ENCODE results near the gene ZNF212.
"Not testable (repeated sequence)": the region's sequence is repeated elsewhere in the genome, so short reads cannot be mapped to it uniquely, and the experiment has no call there.

Gene ZNF212

GRCh38 chr7:149209518-149210269, 29.8 kb upstream of the ZNF212 start:
- Mint-ChIP-seq H3K4me3 (no peak overlapping the region), H3K9me3 (no peaks in the 10 kb centered on the region), H3K36me3 (ENCODE audit: low read depth) (peaks cover 52% of the 10 kb centered on the region), H3K27ac (peak overlapping the region; percentile 80), H3K27me3 (ENCODE audit: low read depth) (no peaks in the 10 kb centered on the region), H3K4me1 (ENCODE audit: low read depth) (peaks cover 13% of the 10 kb centered on the region)

DNA sequence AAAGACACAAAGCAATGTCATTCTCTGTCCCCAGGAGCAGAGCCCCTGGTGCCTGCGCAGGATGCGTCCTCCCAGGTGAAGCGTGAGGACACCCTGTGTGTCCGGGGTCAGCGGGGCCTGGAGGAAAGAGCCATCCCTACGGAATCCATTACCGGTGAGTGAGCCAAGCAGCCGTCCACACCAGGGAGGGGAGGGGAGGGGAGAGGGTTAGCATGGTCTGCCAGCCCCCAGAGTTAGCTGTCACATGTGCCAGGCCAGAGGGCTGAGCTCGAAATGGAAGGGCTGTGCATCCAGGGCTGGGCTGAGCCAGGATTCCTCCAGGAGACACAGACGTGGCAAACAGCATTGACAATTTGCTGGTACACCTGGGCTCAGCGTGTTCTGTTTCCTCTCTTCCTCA, 28.9 kb upstream of the ZNF212 start:
- H3K9me3 Mint-ChIP-seq = no peaks in the 10 kb centered on the region
- H3K4me3 Mint-ChIP-seq = no peak overlapping the region
- H3K36me3 Mint-ChIP-seq (ENCODE audit: low read depth) = peaks cover 50% of the 10 kb centered on the region
- peaks cover 11% of the 10 kb centered on the region for H3K4me1 Mint-ChIP-seq (ENCODE audit: low read depth)
- no peaks in the 10 kb centered on the region for H3K27me3 Mint-ChIP-seq (ENCODE audit: low read depth)
- H3K27ac Mint-ChIP-seq = no peak overlapping the region

- Mint-ChIP-seq H3K36me3 (ENCODE audit: low read depth) (peaks cover 49% of the 10 kb centered on the region), H3K4me1 (ENCODE audit: low read depth) (peaks cover 9% of the 10 kb centered on the region), H3K27me3 (ENCODE audit: low read depth) (no peaks in the 10 kb centered on the region), H3K4me3 (no peak overlapping the region), H3K27ac (no peak overlapping the region), H3K9me3 (no peaks in the 10 kb centered on the region)
Measured at GRCh38 chr7:149214020-149214720, 25.3 kb upstream of the ZNF212 start.

DNA sequence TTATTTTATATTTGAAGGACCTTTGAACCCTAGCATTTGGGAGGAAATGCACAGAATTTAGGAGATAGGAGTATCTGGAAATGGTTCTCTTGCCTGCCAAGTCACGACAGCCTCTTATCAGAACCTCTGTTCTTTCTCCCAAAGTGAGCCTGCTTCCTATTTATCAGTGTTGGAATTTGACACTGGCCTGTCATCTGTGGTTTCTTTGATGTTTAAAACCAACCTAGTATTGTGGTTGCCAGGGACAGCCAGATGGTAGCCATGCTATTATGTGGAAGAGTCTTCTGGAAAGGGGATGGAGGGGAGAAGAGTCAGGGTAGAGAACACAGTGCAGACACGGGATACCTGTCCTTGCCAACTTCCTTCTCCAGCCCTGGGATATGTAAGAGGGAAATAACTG, 23.0 kb upstream of the ZNF212 start:
- Mint-ChIP-seq H3K27ac (no peak overlapping the region), H3K36me3 (ENCODE audit: low read depth) (peaks cover 47% of the 10 kb centered on the region), H3K27me3 (ENCODE audit: low read depth) (no peaks in the 10 kb centered on the region), H3K9me3 (no peaks in the 10 kb centered on the region), H3K4me3 (no peak overlapping the region), H3K4me1 (ENCODE audit: low read depth) (no peaks in the 10 kb centered on the region)

- Mint-ChIP-seq H3K4me3 (no peak overlapping the region), H3K9me3 (no peaks in the 10 kb centered on the region), H3K27me3 (ENCODE audit: low read depth) (no peaks in the 10 kb centered on the region), H3K27ac (no peak overlapping the region), H3K4me1 (ENCODE audit: low read depth) (no peaks in the 10 kb centered on the region), H3K36me3 (ENCODE audit: low read depth) (peaks cover 45% of the 10 kb centered on the region)
Measured at GRCh38 chr7:149217570-149217969, 21.9 kb upstream of the ZNF212 start.

DNA sequence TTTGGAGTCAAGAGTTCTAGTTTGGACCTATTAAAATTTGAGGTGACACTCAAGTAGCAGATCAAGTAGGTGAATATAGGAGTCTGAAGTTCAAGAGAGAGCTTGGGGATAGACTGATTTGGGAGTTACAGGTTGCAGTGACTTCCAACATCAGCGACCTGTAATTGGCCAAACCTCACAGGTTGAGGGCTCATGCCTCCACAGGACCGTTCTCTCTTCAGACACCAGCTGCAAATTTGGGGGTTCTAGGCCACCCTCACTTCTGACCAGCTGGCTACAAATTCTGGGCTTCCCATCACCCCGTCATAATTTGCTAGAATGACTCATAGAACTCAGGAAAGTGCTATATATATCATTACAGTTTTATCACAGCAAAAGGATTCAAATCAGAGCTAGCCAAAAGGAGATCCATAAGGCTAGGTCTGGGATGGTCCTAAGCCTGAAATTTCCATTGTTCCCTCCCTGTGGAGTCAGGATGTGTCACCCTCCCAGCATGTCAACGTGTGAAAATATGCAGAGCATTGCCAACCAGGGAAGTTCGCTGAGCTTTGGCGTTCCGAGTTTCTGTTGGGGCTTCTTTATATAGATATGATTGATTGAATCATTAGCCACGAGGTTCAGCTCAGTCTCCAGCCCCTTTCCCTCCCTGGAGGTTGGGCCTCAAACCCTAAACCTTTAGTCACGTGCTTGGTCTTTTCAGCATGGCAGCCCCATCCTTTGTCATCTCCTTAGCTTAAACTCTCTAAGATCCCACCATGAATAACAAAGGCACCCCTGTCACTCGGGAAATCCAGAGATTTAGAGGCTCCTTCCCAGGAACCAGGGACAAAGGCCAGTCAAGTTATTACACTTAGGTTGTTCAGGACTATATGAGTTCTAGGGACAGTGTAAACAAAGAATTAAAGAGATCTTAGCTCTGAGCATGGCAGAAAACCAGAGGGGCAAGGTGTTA, 20.7 kb upstream of the ZNF212 start:
- Mint-ChIP-seq H3K4me3 (no peak overlapping the region), H3K9me3 (no peaks in the 10 kb centered on the region), H3K27ac (no peak overlapping the region), H3K36me3 (ENCODE audit: low read depth) (peaks cover 42% of the 10 kb centered on the region), H3K27me3 (ENCODE audit: low read depth) (no peaks in the 10 kb centered on the region), H3K4me1 (ENCODE audit: low read depth) (no peaks in the 10 kb centered on the region)

- H3K27ac Mint-ChIP-seq = no peak overlapping the region
- no peaks in the 10 kb centered on the region for H3K27me3 Mint-ChIP-seq (ENCODE audit: low read depth)
- H3K4me3 Mint-ChIP-seq = no peak overlapping the region
- no peaks in the 10 kb centered on the region for H3K4me1 Mint-ChIP-seq (ENCODE audit: low read depth)
- H3K36me3 Mint-ChIP-seq (ENCODE audit: low read depth) = peaks cover 40% of the 10 kb centered on the region
- H3K9me3 Mint-ChIP-seq = no peaks in the 10 kb centered on the region
Measured at GRCh38 chr7:149220534-149220933, 18.9 kb upstream of the ZNF212 start.

GRCh38 chr7:149223176-149223575, 16.3 kb upstream of the ZNF212 start:
- peaks cover 29% of the 10 kb centered on the region for H3K36me3 Mint-ChIP-seq (ENCODE audit: low read depth)
- no peak overlapping the region for H3K27ac Mint-ChIP-seq
- H3K4me1 Mint-ChIP-seq (ENCODE audit: low read depth) = no peaks in the 10 kb centered on the region
- H3K4me3 Mint-ChIP-seq = no peak overlapping the region
- H3K27me3 Mint-ChIP-seq (ENCODE audit: low read depth) = no peaks in the 10 kb centered on the region
- H3K9me3 Mint-ChIP-seq = no peaks in the 10 kb centered on the region

DNA sequence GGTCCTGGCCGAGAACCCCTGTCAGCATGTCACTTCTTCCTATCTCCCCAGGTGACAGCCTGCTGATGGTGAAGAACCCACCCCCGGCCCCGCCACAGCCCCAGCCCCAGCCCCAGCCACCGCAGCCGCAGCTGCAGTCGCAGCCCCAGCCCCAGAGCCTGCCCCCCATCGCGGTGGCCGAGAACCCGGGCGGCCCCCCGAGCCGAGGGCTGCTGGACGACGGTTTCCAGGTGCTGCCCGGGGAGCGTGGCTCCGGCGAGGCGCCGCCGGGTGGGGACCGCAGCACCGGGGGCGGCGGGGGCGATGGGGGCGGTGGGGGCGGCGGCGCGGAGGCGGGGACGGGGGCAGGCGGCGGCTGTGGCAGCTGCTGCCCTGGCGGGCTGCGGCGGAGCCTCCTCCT, 15.7 kb upstream of the ZNF212 start:
- Mint-ChIP-seq H3K4me1 (ENCODE audit: low read depth) (no peaks in the 10 kb centered on the region), H3K9me3 (no peaks in the 10 kb centered on the region), H3K36me3 (ENCODE audit: low read depth) (peaks cover 25% of the 10 kb centered on the region), H3K27ac (no peak overlapping the region), H3K27me3 (ENCODE audit: low read depth) (no peaks in the 10 kb centered on the region), H3K4me3 (no peak overlapping the region)

GRCh38 chr7:149224352-149224751, 15.1 kb upstream of the ZNF212 start:
- Mint-ChIP-seq H3K4me1 (ENCODE audit: low read depth) (no peaks in the 10 kb centered on the region), H3K4me3 (no peak overlapping the region), H3K36me3 (ENCODE audit: low read depth) (peaks cover 20% of the 10 kb centered on the region), H3K9me3 (no peaks in the 10 kb centered on the region), H3K27ac (no peak overlapping the region), H3K27me3 (ENCODE audit: low read depth) (no peaks in the 10 kb centered on the region)

DNA sequence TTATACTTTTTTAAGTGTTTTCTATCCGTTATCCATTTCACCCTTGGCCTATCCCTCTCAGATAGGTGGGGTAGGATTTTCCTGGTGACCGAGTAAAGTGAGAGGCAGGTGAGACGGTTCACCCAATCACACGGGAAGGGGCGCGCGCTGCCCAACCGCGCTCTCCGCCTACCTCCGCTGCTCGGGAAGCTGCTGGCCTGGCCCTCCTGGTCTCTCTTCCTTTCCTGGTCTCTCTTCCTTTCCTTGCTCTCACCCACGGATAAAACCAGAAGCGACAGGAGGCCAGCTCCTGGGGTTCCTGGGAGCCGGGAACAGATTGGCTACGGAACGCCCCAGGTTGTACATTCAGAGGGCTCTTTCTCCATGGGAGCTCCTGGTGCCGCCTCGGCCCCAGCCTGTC, 14.3 kb upstream of the ZNF212 start:
- no peak overlapping the region for H3K4me3 Mint-ChIP-seq
- H3K9me3 Mint-ChIP-seq = no peaks in the 10 kb centered on the region
- H3K36me3 Mint-ChIP-seq (ENCODE audit: low read depth) = peaks cover 15% of the 10 kb centered on the region
- H3K4me1 Mint-ChIP-seq (ENCODE audit: low read depth) = no peaks in the 10 kb centered on the region
- H3K27me3 Mint-ChIP-seq (ENCODE audit: low read depth) = no peaks in the 10 kb centered on the region
- H3K27ac Mint-ChIP-seq = no peak overlapping the region

DNA sequence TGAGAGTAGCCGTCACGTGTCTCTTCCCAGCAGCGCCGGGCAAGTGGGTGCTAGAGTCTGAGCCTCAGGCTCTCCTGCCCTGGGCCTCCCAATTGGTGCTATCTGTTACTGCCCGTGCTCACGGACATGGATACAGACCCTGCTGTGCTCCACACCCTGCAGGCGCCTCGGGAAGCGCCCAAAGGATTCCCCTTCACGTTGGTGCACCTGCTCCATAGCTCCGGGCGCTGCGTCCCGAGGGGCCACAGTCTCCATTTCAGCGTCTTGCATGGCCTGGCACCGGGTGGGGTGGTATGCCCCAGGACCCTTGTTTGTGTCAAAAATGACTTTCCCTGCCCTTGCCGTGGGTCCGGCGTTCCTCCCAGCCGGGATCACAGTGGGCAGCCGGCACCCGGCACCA, 13.8 kb upstream of the ZNF212 start:
- no peaks in the 10 kb centered on the region for H3K27me3 Mint-ChIP-seq (ENCODE audit: low read depth)
- H3K27ac Mint-ChIP-seq = no peak overlapping the region
- H3K4me1 Mint-ChIP-seq (ENCODE audit: low read depth) = no peaks in the 10 kb centered on the region
- no peak overlapping the region for H3K4me3 Mint-ChIP-seq
- H3K9me3 Mint-ChIP-seq = no peaks in the 10 kb centered on the region
- peaks cover 15% of the 10 kb centered on the region for H3K36me3 Mint-ChIP-seq (ENCODE audit: low read depth)

DNA sequence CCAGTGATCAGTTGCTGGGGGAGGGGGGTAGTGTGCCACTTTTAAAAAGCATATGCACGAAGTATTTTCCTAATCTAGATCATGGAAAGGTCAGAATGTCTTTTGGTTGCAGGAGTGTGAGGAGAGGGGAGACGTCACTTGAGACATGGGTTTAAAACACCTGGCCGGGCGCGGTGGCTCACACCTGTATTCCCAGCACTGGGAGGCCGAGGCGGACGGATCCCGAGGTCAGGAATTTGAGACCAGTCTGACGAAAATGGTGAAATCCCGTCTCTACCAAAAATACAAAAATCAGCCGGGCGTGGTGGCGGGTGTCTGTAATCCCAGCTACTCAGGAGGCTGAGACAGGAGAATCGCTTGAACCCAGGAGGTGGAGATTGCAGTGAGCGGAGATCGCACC, 13.1 kb upstream of the ZNF212 start:
- not testable (repeated sequence) for H3K9me3 Mint-ChIP-seq; H3K4me3 Mint-ChIP-seq; H3K27me3 Mint-ChIP-seq (ENCODE audit: low read depth); H3K27ac Mint-ChIP-seq; H3K4me1 Mint-ChIP-seq (ENCODE audit: low read depth)
- peaks cover 11% of the 10 kb centered on the region for H3K36me3 Mint-ChIP-seq (ENCODE audit: low read depth)

DNA sequence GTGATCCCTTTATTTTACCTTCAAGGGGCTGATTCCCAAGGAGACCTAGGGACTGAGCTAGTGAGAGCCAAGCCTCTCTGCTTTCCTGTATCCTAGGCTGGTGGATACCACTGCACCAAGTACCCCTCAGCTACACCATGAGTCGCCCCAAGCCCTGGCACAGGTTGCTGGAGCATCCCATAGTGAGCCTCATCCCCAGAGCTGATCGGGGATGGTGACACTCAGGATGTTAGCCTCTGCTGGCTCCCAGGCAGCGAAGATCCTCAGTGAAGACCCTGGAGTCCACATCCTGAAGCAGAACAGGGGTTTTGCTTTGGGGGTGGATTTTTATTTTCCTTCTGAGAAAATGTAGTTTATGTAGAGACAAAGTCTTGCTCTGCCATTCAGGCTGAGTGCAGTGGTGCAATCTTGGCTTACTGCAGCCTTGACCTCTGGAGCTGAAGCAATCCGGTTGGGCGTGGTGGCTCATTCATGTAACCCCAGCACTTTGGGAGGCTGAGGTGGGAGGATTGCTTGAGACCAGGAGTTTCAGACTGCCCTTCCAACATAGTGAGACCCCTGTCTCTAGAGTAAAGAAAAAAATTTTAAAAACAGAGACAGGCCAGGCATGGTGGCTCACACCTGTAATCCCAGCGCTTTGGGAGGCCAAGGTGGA, 12.5 kb upstream of the ZNF212 start:
- no peaks in the 10 kb centered on the region for H3K27me3 Mint-ChIP-seq (ENCODE audit: low read depth)
- H3K36me3 Mint-ChIP-seq (ENCODE audit: low read depth) = peaks cover 7% of the 10 kb centered on the region
- H3K4me1 Mint-ChIP-seq (ENCODE audit: low read depth) = no peaks in the 10 kb centered on the region
- no peak overlapping the region for H3K27ac Mint-ChIP-seq
- no peaks in the 10 kb centered on the region for H3K9me3 Mint-ChIP-seq
- H3K4me3 Mint-ChIP-seq = no peak overlapping the region
